ENCODE data around the gene LARP4B.

DNA sequence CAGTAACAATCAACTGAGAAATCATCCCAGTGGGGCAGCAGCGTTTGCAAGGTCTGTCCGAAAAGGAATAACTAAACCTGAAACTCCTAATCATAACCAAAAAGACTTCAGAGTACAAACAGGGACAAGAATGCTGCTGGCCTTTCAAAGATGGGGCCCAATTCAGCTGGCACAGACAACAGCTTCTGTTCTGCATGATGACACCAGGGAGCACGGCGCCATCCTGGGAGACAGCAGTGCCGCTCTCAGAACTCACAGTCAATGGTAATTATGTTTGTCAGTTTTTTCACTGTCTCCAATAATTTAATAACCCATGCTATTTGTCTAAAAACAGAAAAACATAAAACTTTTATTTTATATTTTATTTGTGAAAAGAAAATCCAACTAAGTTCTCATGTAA, 90.0 kb downstream of the LARP4B start:
- TF ChIP-seq, protein P1, sequence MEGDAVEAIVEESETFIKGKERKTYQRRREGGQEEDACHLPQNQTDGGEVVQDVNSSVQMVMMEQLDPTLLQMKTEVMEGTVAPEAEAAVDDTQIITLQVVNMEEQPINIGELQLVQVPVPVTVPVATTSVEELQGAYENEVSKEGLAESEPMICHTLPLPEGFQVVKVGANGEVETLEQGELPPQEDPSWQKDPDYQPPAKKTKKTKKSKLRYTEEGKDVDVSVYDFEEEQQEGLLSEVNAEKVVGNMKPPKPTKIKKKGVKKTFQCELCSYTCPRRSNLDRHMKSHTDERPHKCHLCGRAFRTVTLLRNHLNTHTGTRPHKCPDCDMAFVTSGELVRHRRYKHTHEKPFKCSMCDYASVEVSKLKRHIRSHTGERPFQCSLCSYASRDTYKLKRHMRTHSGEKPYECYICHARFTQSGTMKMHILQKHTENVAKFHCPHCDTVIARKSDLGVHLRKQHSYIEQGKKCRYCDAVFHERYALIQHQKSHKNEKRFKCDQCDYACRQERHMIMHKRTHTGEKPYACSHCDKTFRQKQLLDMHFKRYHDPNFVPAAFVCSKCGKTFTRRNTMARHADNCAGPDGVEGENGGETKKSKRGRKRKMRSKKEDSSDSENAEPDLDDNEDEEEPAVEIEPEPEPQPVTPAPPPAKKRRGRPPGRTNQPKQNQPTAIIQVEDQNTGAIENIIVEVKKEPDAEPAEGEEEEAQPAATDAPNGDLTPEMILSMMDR (IDR thresholded peaks at IDR 0.05; ENCODE audit: low read depth, low read length) = no peak
- TF ChIP-seq EZH2phosphoT487 (IDR thresholded peaks at IDR 0.05; ENCODE audit: low read depth) = no peak
